Measurements from ENCODE around the gene ZNF296.

DNA sequence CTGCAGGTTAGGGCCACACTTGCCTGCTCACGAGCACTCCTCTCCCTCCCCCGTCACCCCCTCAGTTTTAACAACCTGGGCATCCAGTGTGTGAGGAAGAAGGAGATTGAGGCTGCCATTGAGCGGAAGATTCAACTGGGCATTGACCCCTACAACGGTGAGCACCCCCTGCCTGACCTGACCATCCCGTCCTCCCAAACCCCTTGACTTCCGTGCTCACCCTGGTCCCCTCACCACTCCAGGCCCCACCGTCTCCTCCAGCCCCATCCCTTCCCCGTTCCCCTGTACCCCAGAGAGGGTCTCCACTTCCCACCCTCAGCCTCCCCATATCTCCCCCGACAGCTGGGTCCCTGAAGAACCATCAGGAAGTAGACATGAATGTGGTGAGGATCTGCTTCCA, 51.0 kb downstream of the ZNF296 start:
- no peak for TF ChIP-seq POLR2A (IDR thresholded peaks at IDR 0.05; ENCODE audit: low read length)
- no peak for TF ChIP-seq GATA1 (IDR thresholded peaks at IDR 0.05; ENCODE audit: low read depth, low read length)

Data from erythroblast (primary cell).